ENCODE data around the gene SLN. TPM values are rescaled to one million over a fixed set of nuclear protein-coding genes. Genes with fewer than 3 reads are reported as not detected.
A peak's percentile ranks its signal among the peaks of the same experiment; 100 is the strongest.

SLN gene
- total RNA-seq, 1 donor from 2014 or later: 215 TPM

GRCh38 chr11:107719557-107720302, 7.9 kb upstream of the SLN start:
- DNase-seq: peak; percentile 95

- no peak for DNase-seq
These were observed 7.2 kb upstream of the SLN start for GRCh38 chr11:107719073-107719472.

- no peak for DNase-seq
These were observed 5.2 kb upstream of the SLN start for GRCh38 chr11:107716884-107717532.

GRCh38 chr11:107713009-107713408, 1.2 kb upstream of the SLN start:
- DNase-seq: peak; percentile 39

GRCh38 chr11:107710301-107710700, 1.6 kb downstream of the SLN start:
- no peak for DNase-seq

- no peak for DNase-seq
These were observed 3.1 kb downstream of the SLN start for GRCh38 chr11:107708792-107709191.

GRCh38 chr11:107707807-107708206, 4.0 kb downstream of the SLN start:
- no peak for DNase-seq

GRCh38 chr11:107707215-107707671, 4.6 kb downstream of the SLN start:
- no peak for DNase-seq

- no peak for DNase-seq
These were observed 5.3 kb downstream of the SLN start for GRCh38 chr11:107706531-107706930.

- no peak for DNase-seq
These were observed 6.8 kb downstream of the SLN start for GRCh38 chr11:107705027-107705426.

GRCh38 chr11:107704451-107704850, 7.4 kb downstream of the SLN start:
- no peak for DNase-seq

GRCh38 chr11:107702723-107703122, 9.1 kb downstream of the SLN start:
- DNase-seq: no peak

GRCh38 chr11:107702109-107702660, 9.7 kb downstream of the SLN start:
- DNase-seq: peak; percentile 12

- DNase-seq: peak; percentile 45
These were observed 12.2 kb downstream of the SLN start for GRCh38 chr11:107699371-107700285.

GRCh38 chr11:107697291-107697690, 14.6 kb downstream of the SLN start:
- DNase-seq: no peak

- DNase-seq: peak; percentile 37
These were observed 15.7 kb downstream of the SLN start for GRCh38 chr11:107696140-107696539.

- DNase-seq: no peak
These were observed 16.4 kb downstream of the SLN start for GRCh38 chr11:107695446-107695845.

GRCh38 chr11:107691000-107691750, 20.7 kb downstream of the SLN start:
- no peak for DNase-seq

GRCh38 chr11:107689317-107690202, 22.3 kb downstream of the SLN start:
- DNase-seq: peak; percentile 51

GRCh38 chr11:107688322-107688918, 23.4 kb downstream of the SLN start:
- DNase-seq: no peak

Measured in skin of body (tissue), 2 donors.